GM12872 (cell line): Measurements from ENCODE around the gene PATJ.

Experiments
- CTCF ChIP-seq: IDR thresholded peaks from 3 replicates; pipeline ENCODE4 v1.5.1; 2011; ENCODE audit warnings: low read depth, mild to moderate bottlenecking, low read length, moderate library complexity; ENCODE audit not compliant: insufficient read depth

The PATJ gene

GRCh38 chr1:62003777-62004176 lies 261.5 kb downstream of the PATJ start:
- TF ChIP-seq CTCF, result no peak

- no peak for TF ChIP-seq CTCF
These were observed 264.4 kb downstream of the PATJ start for GRCh38 chr1:62006690-62007089.

GRCh38 chr1:62011006-62011405 lies 268.7 kb downstream of the PATJ start:
- no peak for TF ChIP-seq CTCF

- TF ChIP-seq CTCF, result no peak
These were observed 269.8 kb downstream of the PATJ start for GRCh38 chr1:62012095-62012494.

GRCh38 chr1:62012836-62013235 lies 270.6 kb downstream of the PATJ start:
- no peak for TF ChIP-seq CTCF

- TF ChIP-seq CTCF, result no peak
These were observed 271.0 kb downstream of the PATJ start for GRCh38 chr1:62013264-62013663.

GRCh38 chr1:62022382-62022983 lies 280.2 kb downstream of the PATJ start:
- TF ChIP-seq CTCF, result no peak

GRCh38 chr1:62024690-62025089 lies 282.4 kb downstream of the PATJ start:
- TF ChIP-seq CTCF, result no peak
